ENCODE results near the gene S100A11. TPM values are rescaled to one million over a fixed set of nuclear protein-coding genes. Genes with fewer than 3 reads are reported as not detected.

Gene S100A11
- total RNA-seq, 1 donor from 2014 or later, result 737 TPM

GRCh38 chr1:152002960-152003359, 33.8 kb downstream of the S100A11 start:
- TF ChIP-seq, protein P1, sequence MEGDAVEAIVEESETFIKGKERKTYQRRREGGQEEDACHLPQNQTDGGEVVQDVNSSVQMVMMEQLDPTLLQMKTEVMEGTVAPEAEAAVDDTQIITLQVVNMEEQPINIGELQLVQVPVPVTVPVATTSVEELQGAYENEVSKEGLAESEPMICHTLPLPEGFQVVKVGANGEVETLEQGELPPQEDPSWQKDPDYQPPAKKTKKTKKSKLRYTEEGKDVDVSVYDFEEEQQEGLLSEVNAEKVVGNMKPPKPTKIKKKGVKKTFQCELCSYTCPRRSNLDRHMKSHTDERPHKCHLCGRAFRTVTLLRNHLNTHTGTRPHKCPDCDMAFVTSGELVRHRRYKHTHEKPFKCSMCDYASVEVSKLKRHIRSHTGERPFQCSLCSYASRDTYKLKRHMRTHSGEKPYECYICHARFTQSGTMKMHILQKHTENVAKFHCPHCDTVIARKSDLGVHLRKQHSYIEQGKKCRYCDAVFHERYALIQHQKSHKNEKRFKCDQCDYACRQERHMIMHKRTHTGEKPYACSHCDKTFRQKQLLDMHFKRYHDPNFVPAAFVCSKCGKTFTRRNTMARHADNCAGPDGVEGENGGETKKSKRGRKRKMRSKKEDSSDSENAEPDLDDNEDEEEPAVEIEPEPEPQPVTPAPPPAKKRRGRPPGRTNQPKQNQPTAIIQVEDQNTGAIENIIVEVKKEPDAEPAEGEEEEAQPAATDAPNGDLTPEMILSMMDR (IDR thresholded peaks at IDR 0.05), result no peak
- DNase-seq (no peak), ATAC-seq (no peak)
- Histone ChIP-seq H3K4me1 (peaks cover 11% of the 10 kb centered on the region), H3K4me3 (no peak overlapping the region), H3K27ac (no peak overlapping the region), H3K9me3 (no peaks in the 10 kb centered on the region), H3K27me3 (ENCODE audit: low read depth) (no peaks in the 10 kb centered on the region), H3K36me3 (no peaks in the 10 kb centered on the region)
- intact Hi-C loops (cut with DNase I), result no loop called here

DNA sequence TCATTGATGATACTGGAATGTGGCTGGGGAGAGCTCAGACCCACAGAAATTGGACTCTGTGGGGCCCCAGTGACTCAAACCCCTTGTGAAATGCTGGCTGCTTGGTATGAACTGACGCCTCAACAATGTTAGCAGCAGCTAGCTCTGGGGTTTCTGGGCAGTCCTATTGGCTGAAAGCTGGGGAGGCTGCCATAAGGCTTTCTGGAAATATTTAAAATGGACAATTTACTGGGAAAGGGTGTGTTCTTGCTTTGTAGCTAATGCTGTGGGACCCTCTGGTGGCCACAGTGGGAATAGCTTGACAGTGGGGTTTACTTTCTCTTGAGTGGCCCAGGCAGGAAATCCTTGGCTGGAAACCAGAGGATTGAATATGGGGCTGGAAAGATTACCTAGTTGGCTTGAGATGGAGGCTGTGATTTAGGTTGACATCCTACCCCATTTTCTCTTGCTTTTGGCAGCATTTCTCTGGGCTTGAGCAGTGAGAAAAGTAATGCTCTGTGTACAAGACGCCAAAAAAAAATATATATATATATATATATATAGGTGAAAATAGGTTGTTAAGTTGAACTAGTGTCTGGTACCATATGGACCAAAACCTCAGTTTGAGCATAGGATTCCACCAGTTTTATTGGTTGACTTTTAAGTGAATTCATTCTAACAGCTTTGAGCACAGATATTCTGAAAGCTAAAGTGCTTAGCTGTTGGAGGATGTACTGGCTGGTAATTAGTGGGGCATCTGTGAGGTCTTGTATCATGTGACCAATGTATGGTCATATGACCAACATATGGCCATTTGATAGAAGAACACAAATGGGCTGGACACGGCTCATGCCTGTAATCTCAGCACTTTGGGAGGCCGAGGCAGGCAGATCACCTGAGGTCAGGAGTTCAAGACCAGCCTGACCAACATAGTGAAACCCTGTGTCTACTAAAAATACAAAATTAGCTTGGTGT, 34.9 kb downstream of the S100A11 start:
- TF ChIP-seq, protein P1 (IDR thresholded peaks at IDR 0.05), result peak; percentile 93
- intact Hi-C loops (cut with DNase I), result no loop called here
- Histone ChIP-seq H3K36me3 (no peaks in the 10 kb centered on the region), H3K27ac (peak overlapping the region; percentile 71), H3K27me3 (ENCODE audit: low read depth) (no peaks in the 10 kb centered on the region), H3K4me1 (peaks cover 11% of the 10 kb centered on the region), H3K9me3 (no peaks in the 10 kb centered on the region), H3K4me3 (no peak overlapping the region)
- ATAC-seq (peak; percentile 79 to 88), DNase-seq (peak; percentile 90)

- H3K27ac ChIP-seq, result peak overlapping the region; percentile 71
- H3K4me1 ChIP-seq, result peaks cover 11% of the 10 kb centered on the region
- H3K36me3 ChIP-seq, result no peaks in the 10 kb centered on the region
- H3K4me3 ChIP-seq, result no peak overlapping the region
- no peaks in the 10 kb centered on the region for H3K9me3 ChIP-seq
- TF ChIP-seq, protein P1 (IDR thresholded peaks at IDR 0.05), result no peak
- no peak for DNase-seq
- peak; percentile 60 to 78 for ATAC-seq
- intact Hi-C loops (cut with DNase I), result no loop called here
- H3K27me3 ChIP-seq (ENCODE audit: low read depth), result no peaks in the 10 kb centered on the region
These were observed 35.7 kb downstream of the S100A11 start for GRCh38 chr1:152000964-152001630.

DNA sequence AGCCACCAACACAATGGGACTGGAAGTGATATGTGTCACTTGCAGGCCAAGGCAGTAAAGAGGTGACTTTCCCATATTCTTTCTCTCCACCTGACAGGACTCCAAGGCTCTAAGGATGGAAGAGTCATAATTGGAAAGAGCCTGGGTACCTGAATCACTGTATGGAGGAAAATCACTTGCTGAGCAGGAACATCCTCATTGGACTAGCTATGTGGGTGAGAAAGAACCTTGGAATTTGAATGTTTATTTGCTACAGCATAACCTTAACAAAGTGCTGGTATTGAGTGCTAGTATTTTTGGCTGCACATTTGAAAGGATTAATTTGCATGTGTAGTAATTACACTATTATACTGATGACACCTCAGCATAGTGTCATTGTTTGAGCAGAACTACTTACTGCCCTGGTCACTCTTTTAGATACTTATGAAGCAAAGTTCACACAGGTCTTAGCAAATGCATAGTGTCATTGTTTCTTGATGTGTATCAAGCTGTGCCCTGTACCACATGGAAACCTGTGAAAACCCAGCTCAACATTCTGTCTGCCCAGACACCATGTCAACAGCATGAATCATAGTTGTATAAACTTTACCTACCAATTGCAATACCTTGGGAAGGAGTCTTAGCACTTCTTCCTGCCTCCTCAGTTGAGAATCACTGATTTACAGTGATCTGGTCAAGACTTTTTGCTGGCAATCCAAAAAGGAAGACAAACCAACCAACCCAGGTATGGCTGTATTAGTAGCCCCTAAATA, 38.0 kb downstream of the S100A11 start:
- no peaks in the 10 kb centered on the region for H3K27me3 ChIP-seq (ENCODE audit: low read depth)
- intact Hi-C loops (cut with DNase I), result loop anchor here (5.0 kb wide), 1 partner anchor 66 kb away; no protein-coding TSS in a partner anchor
- TF ChIP-seq, protein P1 (IDR thresholded peaks at IDR 0.05), result no peak

DNA sequence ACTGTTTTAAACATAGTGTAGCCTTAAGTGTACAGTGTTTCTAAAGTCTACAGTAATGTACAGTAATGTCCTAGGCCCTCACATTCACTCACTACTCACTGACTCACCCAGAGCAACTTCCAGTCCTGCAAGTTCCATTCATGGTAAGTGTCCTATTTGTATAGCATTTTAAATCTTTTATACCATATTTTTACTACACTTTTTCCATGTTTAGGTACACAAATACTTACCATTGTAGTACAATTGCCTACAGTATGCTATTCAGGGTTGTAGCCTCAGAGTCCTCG, 39.6 kb downstream of the S100A11 start:
- TF ChIP-seq, protein P1 (IDR thresholded peaks at IDR 0.05), result no peak
- Histone ChIP-seq H3K4me3 (no peak overlapping the region), H3K27me3 (ENCODE audit: low read depth) (no peaks in the 10 kb centered on the region), H3K4me1 (peaks cover 31% of the 10 kb centered on the region), H3K27ac (no peak overlapping the region), H3K9me3 (no peaks in the 10 kb centered on the region), H3K36me3 (no peaks in the 10 kb centered on the region)
- intact Hi-C loops (cut with DNase I), result loop anchor here (5.0 kb wide), 1 partner anchor 65 kb away; no protein-coding TSS in a partner anchor
- ATAC-seq (no peak), DNase-seq (no peak)

More for the DNA sequence above, 38.0 kb downstream of the S100A11 start:
- no peaks in the 10 kb centered on the region for H3K9me3 ChIP-seq
- no peaks in the 10 kb centered on the region for H3K36me3 ChIP-seq
- ATAC-seq (no peak), DNase-seq (no peak)
- H3K27ac ChIP-seq, result no peak overlapping the region
- H3K4me3 ChIP-seq, result no peak overlapping the region
- peaks cover 25% of the 10 kb centered on the region for H3K4me1 ChIP-seq

All from lower lobe of right lung (tissue), 2 donors.